Subcutaneous adipose tissue (tissue), 4 donors: Measurements from ENCODE around the gene WDR49. TPM values are rescaled to one million over a fixed set of nuclear protein-coding genes. Genes with fewer than 3 reads are reported as not detected.

Source experiments
- total RNA-seq, 4 donors: library from RNA; depleted of rRNA; stranded (reverse); fragments of >200 nt; gene quantifications; one replicate each; pipeline ENCODE4 v1.1.0, GENCODE V29; 2016
- TF ChIP-seq, protein P1 (sequence below): fragments of 450-650 bp; IDR thresholded peaks from one replicate; pipeline ENCODE4 v1.5.1; 2016; ENCODE audit warnings: low read depth, mild to moderate bottlenecking, control low read depth, antibody characterized with exemption, moderate library complexity

WDR49 gene
- total RNA-seq, 4 donors from 2014 or later = 0.85 to 2.6 (median 1.6) TPM

DNA sequence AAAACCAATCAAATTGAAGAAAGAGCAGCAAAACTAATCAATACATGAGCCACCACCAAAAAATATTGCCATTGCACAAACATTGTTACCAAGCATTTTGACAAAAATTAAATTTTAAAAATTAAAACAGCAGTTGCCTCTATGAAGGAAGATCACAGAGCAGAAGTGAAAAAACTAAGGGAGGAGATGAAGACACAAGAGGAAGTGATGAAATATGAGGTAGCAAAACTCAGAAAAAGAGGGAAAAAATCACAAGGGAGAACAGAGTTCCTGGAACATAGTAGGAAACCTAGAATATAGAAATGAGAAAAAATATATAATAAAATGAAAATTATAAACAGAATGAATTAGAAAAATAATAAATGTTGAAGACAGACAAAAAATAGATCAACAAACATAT lies 172.6 kb downstream of the WDR49 start:
- TF ChIP-seq, protein P1, sequence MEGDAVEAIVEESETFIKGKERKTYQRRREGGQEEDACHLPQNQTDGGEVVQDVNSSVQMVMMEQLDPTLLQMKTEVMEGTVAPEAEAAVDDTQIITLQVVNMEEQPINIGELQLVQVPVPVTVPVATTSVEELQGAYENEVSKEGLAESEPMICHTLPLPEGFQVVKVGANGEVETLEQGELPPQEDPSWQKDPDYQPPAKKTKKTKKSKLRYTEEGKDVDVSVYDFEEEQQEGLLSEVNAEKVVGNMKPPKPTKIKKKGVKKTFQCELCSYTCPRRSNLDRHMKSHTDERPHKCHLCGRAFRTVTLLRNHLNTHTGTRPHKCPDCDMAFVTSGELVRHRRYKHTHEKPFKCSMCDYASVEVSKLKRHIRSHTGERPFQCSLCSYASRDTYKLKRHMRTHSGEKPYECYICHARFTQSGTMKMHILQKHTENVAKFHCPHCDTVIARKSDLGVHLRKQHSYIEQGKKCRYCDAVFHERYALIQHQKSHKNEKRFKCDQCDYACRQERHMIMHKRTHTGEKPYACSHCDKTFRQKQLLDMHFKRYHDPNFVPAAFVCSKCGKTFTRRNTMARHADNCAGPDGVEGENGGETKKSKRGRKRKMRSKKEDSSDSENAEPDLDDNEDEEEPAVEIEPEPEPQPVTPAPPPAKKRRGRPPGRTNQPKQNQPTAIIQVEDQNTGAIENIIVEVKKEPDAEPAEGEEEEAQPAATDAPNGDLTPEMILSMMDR = no peak

DNA sequence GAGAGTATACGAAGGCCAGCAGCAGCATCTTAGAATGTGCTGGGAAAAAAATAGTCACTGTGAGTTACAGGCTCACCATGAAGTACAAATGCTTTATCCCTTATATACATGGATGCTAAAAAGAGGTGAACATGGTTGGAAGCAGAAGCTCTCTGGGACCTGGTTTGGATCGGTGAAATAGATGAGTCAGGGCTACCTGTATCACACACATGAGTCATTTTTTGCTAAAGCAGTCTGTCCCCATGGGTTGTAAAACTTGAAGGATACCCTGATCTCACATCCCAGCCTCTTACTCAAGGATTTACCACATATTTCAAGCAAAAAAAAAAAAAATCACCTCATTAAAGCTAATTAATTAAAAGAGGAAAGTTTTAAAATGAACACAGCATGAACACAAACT lies 173.0 kb downstream of the WDR49 start:
- TF ChIP-seq, protein P1 = no peak

DNA sequence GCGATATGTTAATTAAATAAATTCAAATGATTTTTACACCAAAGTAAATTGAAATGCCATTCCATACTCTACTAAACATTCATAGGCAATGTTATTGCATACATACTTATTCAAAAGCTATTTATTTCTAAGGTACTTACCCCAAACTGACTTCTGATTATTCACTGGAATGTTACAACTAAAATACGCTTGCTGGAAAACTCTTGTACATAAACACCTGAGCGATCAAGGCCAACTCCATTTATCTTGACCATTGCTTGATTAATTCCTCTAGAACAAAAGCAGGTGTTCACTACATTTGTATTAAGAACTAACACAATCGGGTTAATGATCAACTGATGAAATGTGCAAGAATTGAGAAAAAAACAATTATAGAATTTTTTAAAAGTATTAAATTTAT lies 179.9 kb downstream of the WDR49 start, which contains the start of gene SERPINI2:
TSS of gene SERPINI2 (minus strand) at position 180 of the 400 bp plus-strand sequence. CDS start 2,208 bp downstream, outside the sequence.
- TF ChIP-seq, protein P1 = no peak

DNA sequence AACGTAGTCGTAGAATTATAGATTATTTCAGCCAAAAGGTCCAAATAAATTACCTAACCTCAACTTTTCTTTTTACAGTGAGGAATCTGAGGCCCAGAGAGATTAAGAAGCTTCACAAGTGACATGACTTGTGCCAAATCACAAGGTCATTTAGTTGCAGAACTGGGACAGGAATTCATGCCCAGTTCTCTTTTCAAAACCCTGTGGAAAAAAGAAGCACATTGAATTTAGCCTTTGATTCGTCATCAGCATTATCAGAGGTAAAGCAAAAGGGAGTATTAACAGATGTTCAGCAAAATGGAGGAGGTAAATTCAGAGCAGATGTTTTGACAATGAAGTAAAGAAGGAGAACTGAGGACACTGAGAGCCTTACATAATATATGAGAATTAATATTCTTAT lies 184.4 kb downstream of the WDR49 start:
- TF ChIP-seq, protein P1 = no peak

DNA sequence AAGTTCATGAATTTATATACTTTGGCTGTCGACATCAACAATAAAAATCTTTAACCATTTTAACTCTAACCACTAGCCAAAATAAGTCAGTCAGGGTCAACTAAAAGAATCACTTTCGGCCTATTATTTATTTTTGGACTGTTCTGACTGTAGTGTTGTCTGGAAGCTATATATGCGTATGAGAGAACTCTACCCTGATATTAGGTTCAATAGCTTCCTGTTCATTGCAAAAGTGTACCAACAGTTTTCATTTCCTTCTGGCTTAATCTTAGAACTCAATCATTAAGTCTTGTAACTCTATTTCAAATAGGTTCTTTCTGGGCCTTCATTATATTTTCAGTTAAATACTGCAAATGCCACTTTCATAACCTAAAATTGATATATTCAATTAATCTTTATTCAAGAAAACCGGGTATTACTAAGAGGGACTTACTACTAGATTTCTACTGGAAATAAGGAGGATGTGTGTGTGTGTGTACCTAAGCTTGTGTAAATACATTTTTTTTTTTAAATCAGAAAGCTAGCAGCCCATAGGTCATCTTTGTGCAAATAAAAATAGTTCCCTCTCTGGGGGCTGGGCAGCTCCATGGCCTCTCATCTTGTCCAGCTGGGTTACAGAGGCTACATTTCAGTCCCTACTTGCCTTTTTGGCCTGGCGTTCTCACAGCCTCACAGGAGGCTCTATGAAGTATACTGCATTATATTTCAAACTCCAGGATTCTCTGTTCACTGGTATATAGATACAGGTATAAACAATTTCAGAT lies 185.7 kb downstream of the WDR49 start:
- TF ChIP-seq, protein P1 = no peak

DNA sequence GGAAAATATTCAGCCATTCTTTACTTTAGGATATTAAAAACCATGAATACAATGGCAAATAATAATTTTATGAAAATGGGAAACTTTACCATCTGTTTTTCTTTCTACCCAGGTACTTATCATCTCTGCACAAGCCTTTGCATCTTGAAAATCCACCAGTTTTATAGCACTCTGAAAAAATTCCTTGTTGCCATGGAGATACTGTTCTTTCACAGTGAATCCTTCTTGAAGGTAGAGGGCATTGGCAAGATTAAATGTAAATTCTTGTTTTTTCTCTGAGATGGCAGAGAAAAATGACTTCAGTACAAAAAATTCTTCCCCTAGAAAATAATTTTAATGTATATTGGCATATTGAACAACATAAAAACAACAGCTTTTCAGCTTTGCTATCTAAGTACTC lies 186.8 kb downstream of the WDR49 start:
- TF ChIP-seq, protein P1 = no peak

DNA sequence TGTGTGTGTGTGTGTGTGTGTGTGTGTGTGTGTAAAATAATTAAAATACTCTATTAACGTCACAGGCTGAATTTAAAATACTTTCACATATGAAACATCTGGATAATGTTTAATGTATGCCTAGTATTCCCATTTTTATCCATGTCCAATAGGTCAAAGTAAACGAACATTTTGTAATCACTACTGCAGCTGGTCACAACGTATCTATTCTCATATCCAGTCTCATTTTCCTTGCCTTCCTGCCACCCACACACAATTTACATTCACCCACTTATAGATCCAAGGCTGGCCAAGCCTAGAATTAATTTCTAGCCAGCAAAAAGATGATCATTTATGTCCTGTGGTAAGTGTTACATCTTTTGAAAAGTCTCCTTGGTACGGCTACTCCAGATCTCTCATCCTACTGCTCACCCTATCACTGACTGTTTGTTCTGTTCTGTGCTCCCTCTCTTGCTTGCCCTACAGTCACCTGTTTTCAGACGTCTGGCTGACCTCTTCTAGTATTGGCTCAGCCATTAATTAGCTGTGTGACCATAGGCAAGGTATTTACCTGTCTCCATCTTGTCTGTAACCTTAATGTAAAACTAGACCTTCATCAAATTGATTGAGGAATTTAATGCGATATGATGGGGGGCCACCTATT lies 197.5 kb downstream of the WDR49 start:
- TF ChIP-seq, protein P1 = no peak
